Iris pigment epithelial cell (primary cell): ENCODE results near the gene CALCA.

ENCODE experiments used
- DNase-seq: peaks from one replicate; pipeline ENCODE4 v3.0.0-alpha.2; 2011; ENCODE audit warnings: low read depth

Gene CALCA

DNA sequence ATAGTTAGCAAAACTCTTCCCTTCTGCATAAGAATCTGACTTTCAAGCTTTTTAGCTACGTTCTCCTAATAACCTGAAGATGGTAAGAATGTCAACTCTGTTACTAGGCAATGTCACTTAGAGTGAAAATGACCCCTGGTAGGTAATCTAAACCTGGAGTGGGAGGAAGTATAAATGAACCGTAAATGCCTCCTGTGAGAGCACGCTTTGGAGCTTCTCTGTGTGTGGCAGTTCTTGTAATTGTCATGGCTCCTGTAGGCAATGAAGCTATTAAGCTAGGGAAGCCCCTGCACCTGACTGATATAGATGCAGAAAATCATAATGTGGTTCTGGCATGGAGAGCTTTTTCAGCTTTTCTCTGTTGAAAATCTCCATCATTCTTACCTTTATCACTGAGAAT is 29.4 kb downstream of the CALCA start:
- no peak for DNase-seq

DNA sequence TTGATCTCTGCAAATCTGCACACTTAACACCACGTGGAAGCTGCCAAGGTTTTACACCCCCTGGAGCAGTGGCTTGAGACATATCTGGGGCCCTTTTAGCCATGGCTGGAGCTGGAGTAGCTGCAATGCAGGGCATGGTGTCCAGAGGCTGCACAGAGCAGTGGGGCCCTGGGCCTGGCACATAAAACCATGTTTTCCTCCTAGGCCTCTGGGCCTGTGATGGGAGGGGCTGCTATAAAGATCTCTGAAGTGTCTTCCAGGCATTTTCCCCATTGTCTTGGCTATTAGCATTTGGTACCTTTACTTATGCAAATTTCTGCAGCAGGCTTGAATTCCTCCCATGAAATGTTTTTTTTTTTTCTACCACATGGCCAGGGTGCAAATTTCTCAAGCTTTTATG is 33.2 kb downstream of the CALCA start:
- no peak for DNase-seq

GRCh38 chr11:14934641-14935351 is 37.4 kb downstream of the CALCA start:
- no peak for DNase-seq

DNA sequence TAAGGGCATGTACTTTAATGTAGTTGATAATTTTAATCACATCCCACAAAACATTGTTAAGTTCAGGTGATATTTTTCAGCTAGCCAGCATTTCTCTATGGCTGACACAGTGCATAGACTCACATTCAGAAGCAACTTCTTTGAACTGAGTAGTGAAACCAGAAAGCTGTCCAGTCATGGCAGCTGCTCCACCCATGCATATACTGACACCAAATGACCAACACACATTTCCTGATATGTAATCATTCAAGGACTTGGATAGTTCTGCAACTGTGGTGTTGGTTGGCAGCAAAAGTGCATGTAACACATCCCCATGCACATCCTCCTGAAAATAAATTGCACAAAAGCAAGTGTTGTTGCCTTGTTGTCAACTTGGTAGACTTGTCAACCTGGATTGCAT is 39.7 kb downstream of the CALCA start:
- no peak for DNase-seq

DNA sequence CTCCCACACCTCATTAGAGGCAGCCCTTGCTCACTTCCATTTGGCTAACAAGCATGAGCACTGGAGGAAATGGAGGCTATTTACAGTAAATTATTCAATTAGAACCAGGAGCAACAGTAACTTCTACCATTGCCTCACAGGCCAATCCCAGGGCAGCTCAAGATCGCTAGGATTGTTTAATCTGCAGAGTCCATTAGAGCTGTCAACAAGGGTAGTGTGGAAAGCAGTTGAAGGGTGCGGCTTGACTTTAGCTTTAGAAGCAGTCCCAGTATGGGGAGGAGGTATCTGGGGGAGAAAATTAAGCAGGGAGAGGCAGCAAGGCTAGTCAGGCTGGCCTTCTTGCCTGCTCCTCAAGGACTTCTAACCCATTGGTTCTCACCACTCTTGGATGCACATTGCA is 41.8 kb downstream of the CALCA start:
- DNase-seq: no peak

- peak; percentile 29 for DNase-seq
Observed at GRCh38 chr11:14927146-14927545, 45.0 kb downstream of the CALCA start.

DNA sequence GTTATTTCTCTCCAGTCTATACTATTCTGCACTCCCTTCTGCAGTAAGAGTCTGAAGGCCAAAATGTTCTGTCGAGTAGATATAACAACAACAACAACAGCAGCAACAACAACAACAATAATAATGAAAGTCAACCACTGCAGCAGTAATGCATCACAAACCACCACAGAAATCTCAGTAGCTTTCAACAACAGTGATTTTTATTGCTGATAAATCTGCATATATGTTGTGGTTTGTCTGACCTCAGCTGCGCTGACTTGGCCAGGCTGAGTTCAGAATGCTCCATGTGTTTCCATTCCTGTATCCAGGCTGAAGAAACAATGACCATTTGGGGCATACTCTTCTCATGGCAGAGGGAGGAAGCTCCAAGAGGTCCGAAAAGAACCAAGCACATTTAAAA is 47.8 kb downstream of the CALCA start:
- DNase-seq: no peak
